HepG2 (cell line): Measurements from ENCODE around the gene PARK7. TPM values are rescaled to one million over a fixed set of nuclear protein-coding genes. Genes with fewer than 3 reads are reported as not detected.
A peak's percentile ranks its signal among the peaks of the same experiment; 100 is the strongest.

Experiments used
- BCL6 ChIP-seq: IDR thresholded peaks from 2 replicates; pipeline ENCODE4 v1.6.1; 2016; ENCODE audit warnings: missing genetic modification reagents, missing compliant biosample characterization
- HNF4G ChIP-seq, 2 experiments: sonication (generic) in 1 of 2; formaldehyde crosslinking in 1 of 2; IDR thresholded peaks; 2 replicates each; pipeline versions ENCODE4 v1.4.0 to v1.6.1; 2011 to 2020; ENCODE audit warnings: borderline replicate concordance in 2 of 2, low read depth in 2 of 2, mild to moderate bottlenecking in 2 of 2, low read length in 1 of 2, missing genetic modification reagents in 1 of 2, moderate library complexity in 1 of 2
- LCORL ChIP-seq, 2 experiments: fragments of 450-650 bp in 1 of 2; sonication (generic) in 1 of 2; formaldehyde crosslinking in 1 of 2; IDR thresholded peaks; 2 replicates each; pipeline versions ENCODE4 v1.5.0 to v1.6.1; 2017 to 2020; ENCODE audit warnings: antibody characterized with exemption in 1 of 2, missing genetic modification reagents in 1 of 2
- NFIC ChIP-seq: IDR thresholded peaks from 2 replicates; pipeline ENCODE4 v1.6.1; 2012; ENCODE audit warnings: mild to moderate bottlenecking, low read length, inconsistent platforms
- PAF1 ChIP-seq: IDR thresholded peaks from 2 replicates; pipeline ENCODE4 v1.6.1; 2016; ENCODE audit warnings: missing genetic modification reagents, missing compliant biosample characterization
- RFXANK ChIP-seq: IDR thresholded peaks from 2 replicates; pipeline ENCODE4 v1.6.1; 2016
- ZNF253 ChIP-seq: sonication (generic); formaldehyde crosslinking; IDR thresholded peaks from 2 replicates; pipeline ENCODE4 v1.8.0; 2022; ENCODE audit warnings: mild to moderate bottlenecking, missing genetic modification reagents, borderline replicate concordance
- ZNF33A ChIP-seq: sonication (generic); formaldehyde crosslinking; IDR thresholded peaks from 2 replicates; pipeline ENCODE4 v1.5.1; 2020; ENCODE audit warnings: missing genetic modification reagents, mild to moderate bottlenecking, moderate library complexity, borderline replicate concordance
- polyA plus RNA-seq, 8 experiments: library from polyadenylated mRNA; depleted of rRNA in 3 of 8; stranded (reverse) in 7 of 8; unstranded in 1 of 8; fragments of >200 nt; fragmentation: Illumina TruSeq in 4 of 8; extraction: Trizol in 4 of 8; gene quantifications; 2 replicates each; pipeline versions ENCODE4 v1.2.1 to v1.2.3, GENCODE V29; 2011 to 2016; ENCODE audit warnings: low read depth in 4 of 8, missing spikeins in 1 of 8, mixed read lengths in 1 of 8; ENCODE audit not compliant: insufficient read depth in 1 of 8
- total RNA-seq, 5 experiments: library from RNA; depleted of rRNA; stranded (reverse); fragments of >200 nt; fragmentation: Illumina TruSeq; extraction: Trizol; gene quantifications; 2 replicates each; pipeline ENCODE4 v1.2.3, GENCODE V29; 2016; ENCODE audit warnings: low read depth in 1 of 5
- TF ChIP-seq, protein P1 (sequence below): sonication (generic); formaldehyde crosslinking; IDR thresholded peaks from one replicate; pipeline ENCODE4 v1.5.1; 2020; ENCODE audit warnings: mild to moderate bottlenecking, missing genetic modification reagents; ENCODE audit errors: not compliant biosample characterization
- TF ChIP-seq, protein P2 (sequence below): sonication (generic); formaldehyde crosslinking; IDR thresholded peaks from 2 replicates; pipeline ENCODE4 v1.9.0; 2021; ENCODE audit warnings: missing genetic modification reagents, borderline replicate concordance
- TF ChIP-seq, protein P3 (sequence below), 2 experiments: sonication (generic) in 1 of 2; formaldehyde crosslinking in 1 of 2; IDR thresholded peaks; 2 replicates each; pipeline versions ENCODE4 v1.5.1 to v1.6.1; 2011 to 2020; ENCODE audit warnings: borderline replicate concordance in 1 of 2, low read depth in 1 of 2, low read length in 1 of 2, mild to moderate bottlenecking in 1 of 2, missing genetic modification reagents in 1 of 2, moderate library complexity in 1 of 2
- TF ChIP-seq, protein P4 (sequence below): sonication (generic); formaldehyde crosslinking; conservative IDR thresholded peaks from 2 replicates; pipeline ENCODE4 v1.4.0; 2020; ENCODE audit warnings: missing genetic modification reagents

Gene PARK7
- total and polyA plus RNA-seq, 2 of the 13 experiments (the other 11 are each of a cell fraction or from before 2014, with no cell fraction given): 212 to 296 TPM

DNA sequence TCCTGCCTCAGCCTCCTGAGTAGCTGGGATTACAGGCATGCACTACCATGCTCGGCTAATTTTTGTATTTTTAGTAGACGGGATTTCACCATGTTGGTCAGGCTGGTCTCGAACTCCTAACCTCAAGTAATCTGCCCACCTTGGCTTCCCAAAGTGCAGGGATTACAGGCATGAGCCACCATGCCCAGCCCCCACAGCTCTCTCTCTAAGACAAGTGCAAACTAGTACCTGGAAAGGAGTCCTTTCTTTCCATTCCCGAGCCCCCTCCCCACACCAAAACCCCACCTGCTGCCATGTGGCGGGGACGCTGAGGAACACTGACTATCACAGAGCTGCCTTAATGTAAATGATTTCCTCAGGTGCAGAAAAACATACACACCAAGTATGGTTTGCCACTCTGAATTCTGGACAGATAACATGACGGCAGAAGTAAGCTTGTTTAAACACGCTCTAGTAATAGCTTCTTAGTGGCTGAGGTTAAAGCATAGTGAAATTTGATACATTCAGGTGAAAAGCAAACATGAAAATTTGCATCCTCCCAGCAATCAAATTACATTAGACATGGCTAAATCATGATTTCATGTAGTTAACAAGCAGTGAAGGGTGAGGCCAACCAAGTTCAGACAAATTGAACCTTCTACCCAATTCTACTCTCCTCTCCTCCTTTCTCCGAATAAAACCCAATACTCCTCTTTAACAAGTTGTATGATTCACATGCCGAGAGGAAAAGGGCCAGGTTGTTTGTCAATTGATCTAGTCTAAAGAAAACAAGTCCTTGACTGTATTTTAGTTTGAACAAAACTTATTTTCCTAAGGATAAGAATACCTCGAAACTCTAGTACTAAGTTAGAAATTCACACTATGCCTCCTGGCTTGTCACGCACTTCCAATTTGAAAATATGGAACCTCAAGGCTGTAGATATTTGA is 44.8 kb downstream of the PARK7 start (continued):
- TF ChIP-seq, protein P1, sequence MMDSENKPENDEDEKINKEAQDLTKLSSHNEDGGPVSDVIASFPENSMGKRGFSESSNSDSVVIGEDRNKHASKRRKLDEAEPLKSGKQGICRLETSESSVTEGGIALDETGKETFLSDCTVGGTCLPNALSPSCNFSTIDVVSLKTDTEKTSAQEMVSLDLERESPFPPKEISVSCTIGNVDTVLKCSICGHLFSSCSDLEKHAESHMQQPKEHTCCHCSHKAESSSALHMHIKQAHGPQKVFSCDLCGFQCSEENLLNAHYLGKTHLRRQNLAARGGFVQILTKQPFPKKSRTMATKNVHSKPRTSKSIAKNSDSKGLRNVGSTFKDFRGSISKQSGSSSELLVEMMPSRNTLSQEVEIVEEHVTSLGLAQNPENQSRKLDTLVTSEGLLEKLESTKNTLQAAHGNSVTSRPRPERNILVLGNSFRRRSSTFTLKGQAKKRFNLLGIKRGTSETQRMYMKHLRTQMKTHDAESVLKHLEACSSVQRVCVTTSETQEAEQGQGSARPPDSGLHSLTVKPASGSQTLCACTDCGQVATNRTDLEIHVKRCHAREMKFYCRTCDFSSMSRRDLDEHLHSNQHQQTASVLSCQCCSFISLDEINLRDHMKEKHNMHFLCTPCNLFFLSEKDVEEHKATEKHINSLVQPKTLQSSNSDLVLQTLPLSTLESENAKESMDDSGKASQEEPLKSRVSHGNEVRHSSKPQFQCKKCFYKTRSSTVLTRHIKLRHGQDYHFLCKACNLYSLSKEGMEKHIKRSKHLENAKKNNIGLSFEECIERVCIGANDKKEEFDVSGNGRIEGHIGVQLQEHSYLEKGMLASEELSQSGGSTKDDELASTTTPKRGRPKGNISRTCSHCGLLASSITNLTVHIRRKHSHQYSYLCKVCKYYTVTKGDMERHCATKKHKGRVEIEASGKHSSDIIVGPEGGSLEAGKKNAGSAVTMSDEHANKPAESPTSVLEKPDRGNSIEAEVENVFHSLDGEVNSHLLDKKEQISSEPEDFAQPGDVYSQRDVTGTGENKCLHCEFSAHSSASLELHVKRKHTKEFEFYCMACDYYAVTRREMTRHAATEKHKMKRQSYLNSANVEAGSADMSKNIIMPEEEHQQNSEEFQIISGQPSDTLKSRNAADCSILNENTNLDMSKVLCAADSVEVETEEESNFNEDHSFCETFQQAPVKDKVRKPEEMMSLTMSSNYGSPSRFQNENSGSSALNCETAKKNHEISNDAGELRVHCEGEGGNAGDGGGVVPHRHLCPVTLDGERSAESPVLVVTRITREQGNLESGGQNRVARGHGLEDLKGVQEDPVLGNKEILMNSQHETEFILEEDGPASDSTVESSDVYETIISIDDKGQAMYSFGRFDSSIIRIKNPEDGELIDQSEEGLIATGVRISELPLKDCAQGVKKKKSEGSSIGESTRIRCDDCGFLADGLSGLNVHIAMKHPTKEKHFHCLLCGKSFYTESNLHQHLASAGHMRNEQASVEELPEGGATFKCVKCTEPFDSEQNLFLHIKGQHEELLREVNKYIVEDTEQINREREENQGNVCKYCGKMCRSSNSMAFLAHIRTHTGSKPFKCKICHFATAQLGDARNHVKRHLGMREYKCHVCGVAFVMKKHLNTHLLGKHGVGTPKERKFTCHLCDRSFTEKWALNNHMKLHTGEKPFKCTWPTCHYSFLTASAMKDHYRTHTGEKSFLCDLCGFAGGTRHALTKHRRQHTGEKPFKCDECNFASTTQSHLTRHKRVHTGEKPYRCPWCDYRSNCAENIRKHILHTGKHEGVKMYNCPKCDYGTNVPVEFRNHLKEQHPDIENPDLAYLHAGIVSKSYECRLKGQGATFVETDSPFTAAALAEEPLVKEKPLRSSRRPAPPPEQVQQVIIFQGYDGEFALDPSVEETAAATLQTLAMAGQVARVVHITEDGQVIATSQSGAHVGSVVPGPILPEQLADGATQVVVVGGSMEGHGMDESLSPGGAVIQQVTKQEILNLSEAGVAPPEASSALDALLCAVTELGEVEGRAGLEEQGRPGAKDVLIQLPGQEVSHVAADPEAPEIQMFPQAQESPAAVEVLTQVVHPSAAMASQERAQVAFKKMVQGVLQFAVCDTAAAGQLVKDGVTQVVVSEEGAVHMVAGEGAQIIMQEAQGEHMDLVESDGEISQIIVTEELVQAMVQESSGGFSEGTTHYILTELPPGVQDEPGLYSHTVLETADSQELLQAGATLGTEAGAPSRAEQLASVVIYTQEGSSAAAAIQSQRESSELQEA (CRISPR knock-in tag): no peak
- TF ChIP-seq LCORL (IDR thresholded peaks at IDR 0.05) (no peak), LCORL (CRISPR knock-in tag; IDR thresholded peaks at IDR 0.05) (peak; percentile 21; the same call in 1 of the 2 replicates), ZNF253 (CRISPR knock-in tag) (no peak), ZNF33A (no peak), RFXANK (no peak), NFIC (no peak), HNF4G (IDR thresholded peaks at IDR 0.05; ENCODE audit: borderline replicate concordance, low read depth, low read length) (no peak), HNF4G (CRISPR knock-in tag; IDR thresholded peaks at IDR 0.05; ENCODE audit: borderline replicate concordance, low read depth) (no peak), PAF1 (CRISPR knock-in tag) (peak; percentile 19), BCL6 (CRISPR knock-in tag) (no peak)
- TF ChIP-seq, protein P2, sequence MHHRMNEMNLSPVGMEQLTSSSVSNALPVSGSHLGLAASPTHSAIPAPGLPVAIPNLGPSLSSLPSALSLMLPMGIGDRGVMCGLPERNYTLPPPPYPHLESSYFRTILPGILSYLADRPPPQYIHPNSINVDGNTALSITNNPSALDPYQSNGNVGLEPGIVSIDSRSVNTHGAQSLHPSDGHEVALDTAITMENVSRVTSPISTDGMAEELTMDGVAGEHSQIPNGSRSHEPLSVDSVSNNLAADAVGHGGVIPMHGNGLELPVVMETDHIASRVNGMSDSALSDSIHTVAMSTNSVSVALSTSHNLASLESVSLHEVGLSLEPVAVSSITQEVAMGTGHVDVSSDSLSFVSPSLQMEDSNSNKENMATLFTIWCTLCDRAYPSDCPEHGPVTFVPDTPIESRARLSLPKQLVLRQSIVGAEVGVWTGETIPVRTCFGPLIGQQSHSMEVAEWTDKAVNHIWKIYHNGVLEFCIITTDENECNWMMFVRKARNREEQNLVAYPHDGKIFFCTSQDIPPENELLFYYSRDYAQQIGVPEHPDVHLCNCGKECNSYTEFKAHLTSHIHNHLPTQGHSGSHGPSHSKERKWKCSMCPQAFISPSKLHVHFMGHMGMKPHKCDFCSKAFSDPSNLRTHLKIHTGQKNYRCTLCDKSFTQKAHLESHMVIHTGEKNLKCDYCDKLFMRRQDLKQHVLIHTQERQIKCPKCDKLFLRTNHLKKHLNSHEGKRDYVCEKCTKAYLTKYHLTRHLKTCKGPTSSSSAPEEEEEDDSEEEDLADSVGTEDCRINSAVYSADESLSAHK (CRISPR knock-in tag): no peak
- TF ChIP-seq, protein P3, sequence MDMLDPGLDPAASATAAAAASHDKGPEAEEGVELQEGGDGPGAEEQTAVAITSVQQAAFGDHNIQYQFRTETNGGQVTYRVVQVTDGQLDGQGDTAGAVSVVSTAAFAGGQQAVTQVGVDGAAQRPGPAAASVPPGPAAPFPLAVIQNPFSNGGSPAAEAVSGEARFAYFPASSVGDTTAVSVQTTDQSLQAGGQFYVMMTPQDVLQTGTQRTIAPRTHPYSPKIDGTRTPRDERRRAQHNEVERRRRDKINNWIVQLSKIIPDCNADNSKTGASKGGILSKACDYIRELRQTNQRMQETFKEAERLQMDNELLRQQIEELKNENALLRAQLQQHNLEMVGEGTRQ (IDR thresholded peaks at IDR 0.05; ENCODE audit: low read depth, low read length): no peak
- TF ChIP-seq, protein P3 (CRISPR knock-in tag; IDR thresholded peaks at IDR 0.05; ENCODE audit: borderline replicate concordance): no peak
- TF ChIP-seq, protein P4, sequence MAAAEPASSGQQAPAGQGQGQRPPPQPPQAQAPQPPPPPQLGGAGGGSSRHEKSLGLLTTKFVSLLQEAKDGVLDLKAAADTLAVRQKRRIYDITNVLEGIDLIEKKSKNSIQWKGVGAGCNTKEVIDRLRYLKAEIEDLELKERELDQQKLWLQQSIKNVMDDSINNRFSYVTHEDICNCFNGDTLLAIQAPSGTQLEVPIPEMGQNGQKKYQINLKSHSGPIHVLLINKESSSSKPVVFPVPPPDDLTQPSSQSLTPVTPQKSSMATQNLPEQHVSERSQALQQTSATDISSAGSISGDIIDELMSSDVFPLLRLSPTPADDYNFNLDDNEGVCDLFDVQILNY (CRISPR knock-in tag): no peak
